ENCODE measurements around the gene BBOX1. TPM values are rescaled to one million over a fixed set of nuclear protein-coding genes. Genes with fewer than 3 reads are reported as not detected.

Gene BBOX1
- total RNA-seq, 1 experiment from 2014 or later: not detected

- intact Hi-C loops (cut with micrococcal nuclease; ENCODE audit: unreplicated experiment): no loop called here
- TF ChIP-seq EZH2 (IDR thresholded peaks at IDR 0.05; ENCODE audit: borderline replicate concordance, low read depth, low read length, poor library complexity, severe bottlenecking): no peak
- no peak for TF ChIP-seq CTCF (conservative IDR thresholded peaks at IDR 0.05; ENCODE audit: low read depth, low read length)
- H3K27me3 ChIP-seq (replicated peaks; ENCODE audit: insufficient read depth, low read depth, low read length, poor library complexity): peaks cover 15% of the 10 kb centered on the region
- BruUV-seq (replicated peaks): no TSS peak
- POLR2A ChIA-PET (ENCODE audit: low non-redundant PET): no interaction called here
- no peaks in the 10 kb centered on the region for H3K36me3 ChIP-seq (ENCODE audit: insufficient read depth, low read length, poor library complexity, severe bottlenecking)
- H3K9me3 ChIP-seq (ENCODE audit: low read depth, low read length, poor library complexity, severe bottlenecking): peaks cover 15% of the 10 kb centered on the region
- no peak for DNase-seq (ENCODE audit: low spot score)
- CTCF ChIA-PET: no interaction called here
- H3K4me3 ChIP-seq (ENCODE audit: low read depth, low read length, poor library complexity, severe bottlenecking): no peak overlapping the region
- no peaks in the 10 kb centered on the region for H3K4me1 ChIP-seq (ENCODE audit: insufficient read depth, low read length, poor library complexity, severe bottlenecking)
- no peak overlapping the region for H3K27ac ChIP-seq (ENCODE audit: low read depth, low read length, poor library complexity, severe bottlenecking)
Measured at GRCh38 chr11:27046956-27047355, 6.3 kb downstream of the BBOX1 start.

- ChIA-PET POLR2A (ENCODE audit: low non-redundant PET) (no interaction called here), CTCF (no interaction called here)
- Histone ChIP-seq H3K27me3 (replicated peaks; ENCODE audit: insufficient read depth, low read depth, low read length, poor library complexity) (peaks cover 70% of the 10 kb centered on the region), H3K27ac (ENCODE audit: low read depth, low read length, poor library complexity, severe bottlenecking) (no peak overlapping the region), H3K4me3 (ENCODE audit: low read depth, low read length, poor library complexity, severe bottlenecking) (no peak overlapping the region), H3K9me3 (ENCODE audit: low read depth, low read length, poor library complexity, severe bottlenecking) (peaks cover 15% of the 10 kb centered on the region), H3K4me1 (ENCODE audit: insufficient read depth, low read length, poor library complexity, severe bottlenecking) (no peaks in the 10 kb centered on the region), H3K36me3 (ENCODE audit: insufficient read depth, low read length, poor library complexity, severe bottlenecking) (no peaks in the 10 kb centered on the region)
- no TSS peak for BruUV-seq (replicated peaks)
- TF ChIP-seq CTCF (conservative IDR thresholded peaks at IDR 0.05; ENCODE audit: low read depth, low read length) (no peak), EZH2 (IDR thresholded peaks at IDR 0.05; ENCODE audit: borderline replicate concordance, low read depth, low read length, poor library complexity, severe bottlenecking) (no peak)
- intact Hi-C loops (cut with micrococcal nuclease; ENCODE audit: unreplicated experiment): no loop called here
- DNase-seq (ENCODE audit: low spot score): no peak
Measured at GRCh38 chr11:27052668-27053067, 12.1 kb downstream of the BBOX1 start.

- no peak for TF ChIP-seq EZH2 (IDR thresholded peaks at IDR 0.05; ENCODE audit: borderline replicate concordance, low read depth, low read length, poor library complexity, severe bottlenecking)
- TF ChIP-seq CTCF (conservative IDR thresholded peaks at IDR 0.05; ENCODE audit: low read depth, low read length): no peak
- Histone ChIP-seq H3K4me3 (ENCODE audit: low read depth, low read length, poor library complexity, severe bottlenecking) (no peak overlapping the region), H3K27me3 (replicated peaks; ENCODE audit: insufficient read depth, low read depth, low read length, poor library complexity) (peaks cover 95% of the 10 kb centered on the region), H3K36me3 (ENCODE audit: insufficient read depth, low read length, poor library complexity, severe bottlenecking) (no peaks in the 10 kb centered on the region), H3K4me1 (ENCODE audit: insufficient read depth, low read length, poor library complexity, severe bottlenecking) (no peaks in the 10 kb centered on the region), H3K9me3 (ENCODE audit: low read depth, low read length, poor library complexity, severe bottlenecking) (peaks cover 3% of the 10 kb centered on the region), H3K27ac (ENCODE audit: low read depth, low read length, poor library complexity, severe bottlenecking) (no peak overlapping the region)
- ChIA-PET CTCF (no interaction called here), POLR2A (ENCODE audit: low non-redundant PET) (no interaction called here)
- BruUV-seq (replicated peaks): no TSS peak
- DNase-seq (ENCODE audit: low spot score): no peak
- intact Hi-C loops (cut with micrococcal nuclease; ENCODE audit: unreplicated experiment): no loop called here
Measured at GRCh38 chr11:27055065-27055682, 14.6 kb downstream of the BBOX1 start.

Data from A673 (cell line).